Esophagus squamous epithelium (tissue), 4 donors: Measurements from ENCODE around the gene ENOX1.

Experiments
- POLR2A ChIP-seq, 4 donors: fragments of 450-650 bp; IDR thresholded peaks; one replicate each; pipeline ENCODE4 v1.6.1; 2017; ENCODE audit warnings: antibody characterized with exemption in 4 of 4, mild to moderate bottlenecking in 4 of 4, moderate library complexity in 3 of 4
- TF ChIP-seq, protein P1 (sequence below), 6 experiments: fragments of 450-650 bp in 4 of 6; fragments of 200-600 bp in 2 of 6; sonication (generic) in 2 of 6; IDR thresholded peaks; one replicate each; pipeline ENCODE4 v1.5.1; 2016 to 2019; ENCODE audit warnings: antibody characterized with exemption in 6 of 6, mild to moderate bottlenecking in 4 of 6, moderate library complexity in 4 of 6

DNA sequence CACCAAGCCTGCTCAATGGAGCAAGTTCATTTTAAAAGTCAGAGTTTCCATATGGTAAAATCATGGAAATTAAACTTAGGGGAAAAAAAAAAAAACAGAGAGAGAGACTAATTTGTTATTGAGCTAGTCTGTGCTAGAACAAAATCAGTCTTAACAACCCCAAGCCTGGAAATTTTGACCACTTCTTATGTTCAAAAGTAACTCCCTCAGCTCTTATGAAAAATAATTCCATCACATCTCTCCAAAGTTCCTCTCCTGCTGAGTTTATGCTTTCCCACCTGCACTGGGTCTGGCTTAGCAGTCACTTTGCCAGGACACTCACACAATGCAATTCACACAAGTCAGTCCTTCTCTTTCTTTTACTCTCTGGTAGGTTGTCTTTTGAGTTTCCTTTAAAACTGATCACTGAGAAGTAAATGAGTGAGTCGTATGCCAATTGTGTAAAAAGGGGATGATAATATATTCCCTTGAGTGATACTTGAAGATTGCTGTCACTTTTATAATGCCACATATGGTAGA, 92.6 kb downstream of the ENOX1 start:
- TF ChIP-seq, protein P1, sequence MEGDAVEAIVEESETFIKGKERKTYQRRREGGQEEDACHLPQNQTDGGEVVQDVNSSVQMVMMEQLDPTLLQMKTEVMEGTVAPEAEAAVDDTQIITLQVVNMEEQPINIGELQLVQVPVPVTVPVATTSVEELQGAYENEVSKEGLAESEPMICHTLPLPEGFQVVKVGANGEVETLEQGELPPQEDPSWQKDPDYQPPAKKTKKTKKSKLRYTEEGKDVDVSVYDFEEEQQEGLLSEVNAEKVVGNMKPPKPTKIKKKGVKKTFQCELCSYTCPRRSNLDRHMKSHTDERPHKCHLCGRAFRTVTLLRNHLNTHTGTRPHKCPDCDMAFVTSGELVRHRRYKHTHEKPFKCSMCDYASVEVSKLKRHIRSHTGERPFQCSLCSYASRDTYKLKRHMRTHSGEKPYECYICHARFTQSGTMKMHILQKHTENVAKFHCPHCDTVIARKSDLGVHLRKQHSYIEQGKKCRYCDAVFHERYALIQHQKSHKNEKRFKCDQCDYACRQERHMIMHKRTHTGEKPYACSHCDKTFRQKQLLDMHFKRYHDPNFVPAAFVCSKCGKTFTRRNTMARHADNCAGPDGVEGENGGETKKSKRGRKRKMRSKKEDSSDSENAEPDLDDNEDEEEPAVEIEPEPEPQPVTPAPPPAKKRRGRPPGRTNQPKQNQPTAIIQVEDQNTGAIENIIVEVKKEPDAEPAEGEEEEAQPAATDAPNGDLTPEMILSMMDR (IDR thresholded peaks at IDR 0.05) = no peak
- TF ChIP-seq POLR2A (IDR thresholded peaks at IDR 0.05) = no peak
